PFSK-1 (cell line): ENCODE data around the gene PLEKHG4.

Experiments used
- POLR2AphosphoS5 ChIP-seq: IDR thresholded peaks from 2 replicates; pipeline ENCODE4 v1.6.1; 2012; ENCODE audit warnings: low read depth, mild to moderate bottlenecking, control low read depth, low read length, moderate library complexity
- TAF1 ChIP-seq: IDR thresholded peaks from 2 replicates; pipeline ENCODE4 v1.6.1; 2012; ENCODE audit warnings: low read length, control low read depth, borderline replicate concordance; ENCODE audit not compliant: insufficient read depth

- TF ChIP-seq TAF1 (no peak), POLR2AphosphoS5 (no peak; the same call in 1 of the 2 replicates)
Observed at GRCh38 chr16:67229906-67230808, 49.2 kb upstream of the PLEKHG4 start.
